ENCODE results near the gene SERPINA1. TPM values are rescaled to one million over a fixed set of nuclear protein-coding genes. Genes with fewer than 3 reads are reported as not detected.

SERPINA1 gene
- total RNA-seq, 1 donor from 2014 or later, result 3.7 TPM

DNA sequence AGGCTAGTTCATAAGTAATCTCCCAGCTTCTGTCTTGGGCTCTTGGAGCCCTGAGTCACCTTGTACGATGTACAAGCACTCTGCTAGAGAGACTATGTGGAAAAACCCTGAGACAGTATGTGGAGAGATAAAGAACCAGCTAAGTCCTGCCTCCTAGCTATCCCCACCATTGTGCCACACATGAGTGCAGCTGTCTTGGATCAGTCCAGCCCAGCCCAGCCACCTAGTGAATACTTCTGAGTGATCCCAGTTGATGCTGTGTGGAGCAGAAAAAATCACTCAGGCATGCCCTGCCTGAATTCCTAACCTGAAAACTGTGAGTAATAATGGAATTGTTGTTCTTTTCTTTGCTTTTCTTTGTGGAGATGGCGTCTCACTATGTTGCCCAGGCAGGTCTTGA lies 60.2 kb downstream of the SERPINA1 start:
- Histone ChIP-seq H3K36me3 (ENCODE audit: control insufficient read depth in 3 of 3, insufficient read depth in 3 of 3, low read length in 3 of 3) (no peaks in the 10 kb centered on the region), H3K27ac (ENCODE audit: low read depth, low read length) (no peak overlapping the region), H3K4me1 (ENCODE audit: control insufficient read depth in 3 of 3, insufficient read depth in 3 of 3, low read length in 3 of 3) (no peaks in the 10 kb centered on the region)

More for the DNA sequence above, 60.2 kb downstream of the SERPINA1 start:
- Histone ChIP-seq H3K9ac (ENCODE audit: low read depth in 1 of 3, low read length in 3 of 3) (no peak overlapping the region), H3K4me3 (ENCODE audit: low read length in 3 of 3) (no peak overlapping the region), H3K9me3 (ENCODE audit: control insufficient read depth in 3 of 3, low read length in 3 of 3) (peaks cover 0 to 4% (median 0%) of the 10 kb centered on the region in 3 donors), H3K27me3 (ENCODE audit: control insufficient read depth in 3 of 3, insufficient read depth in 3 of 3, low read length in 3 of 3) (no peaks in the 10 kb centered on the region)

Other genes starting within 250 kb of the SERPINA1 start
- 0.52 TPM for gene PPP4R4, start 214.3 kb downstream of the SERPINA1 start, total RNA-seq
- gene SERPINA10, start 95.3 kb downstream of the SERPINA1 start, total RNA-seq, result not detected
- gene SERPINA6, start 65.3 kb downstream of the SERPINA1 start, total RNA-seq, result not detected
- not detected for gene SERPINA2, start 21.9 kb downstream of the SERPINA1 start, total RNA-seq
- gene SERPINA11, start 64.2 kb upstream of the SERPINA1 start, total RNA-seq, result not detected
- not detected for gene SERPINA9, start 87.6 kb upstream of the SERPINA1 start, total RNA-seq
- not detected for gene SERPINA12, start 120.9 kb upstream of the SERPINA1 start, total RNA-seq
- gene SERPINA4, start 172.8 kb upstream of the SERPINA1 start, total RNA-seq, result not detected
- gene SERPINA5, start 192.8 kb upstream of the SERPINA1 start, total RNA-seq, result 0.52 TPM
- not detected for gene SERPINA3, start 223.8 kb upstream of the SERPINA1 start, total RNA-seq